ENCODE data around the gene CDYL.

The CDYL gene

DNA sequence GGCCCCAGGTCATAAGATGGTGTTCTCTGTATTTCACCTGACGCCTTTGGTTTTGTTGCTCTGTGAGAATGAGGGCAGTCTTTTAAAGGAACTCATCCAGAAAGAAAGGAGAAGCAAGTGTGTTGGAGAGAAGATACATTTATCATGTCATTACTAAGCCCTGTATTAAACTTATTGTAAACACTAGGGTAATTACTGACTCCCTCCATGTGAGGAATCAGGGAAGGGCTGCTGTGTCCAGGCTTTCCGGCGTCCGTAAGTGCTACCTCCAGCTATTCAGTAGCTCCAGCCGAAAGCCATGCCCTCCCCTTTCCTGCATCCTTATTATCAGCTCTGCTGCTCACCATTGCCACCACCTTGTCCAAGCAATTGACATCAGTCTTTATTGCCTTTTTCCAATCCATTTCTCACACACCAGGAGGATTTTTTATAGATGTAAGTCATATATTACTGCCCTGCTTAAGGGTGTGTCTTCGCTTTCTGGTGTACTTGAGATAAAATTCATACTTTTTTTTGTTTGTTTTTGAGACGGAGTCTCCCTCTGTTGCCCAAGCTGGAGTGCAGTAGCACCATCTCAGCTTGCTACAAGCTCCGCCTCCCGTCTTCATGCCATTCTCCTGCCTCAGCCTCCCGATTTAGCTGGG is 133.0 kb downstream of the CDYL start:
- Histone ChIP-seq H3K9me2 (replicated peaks; ENCODE audit: control insufficient read depth, low read length) (no peaks in the 10 kb centered on the region), H3K9me3 (ENCODE audit: control insufficient read depth, insufficient read depth, low read length) (no peaks in the 10 kb centered on the region), H3K4me1 (ENCODE audit: control insufficient read depth, low read length) (no peaks in the 10 kb centered on the region), H3K27ac (ENCODE audit: low read depth, low read length) (no peak overlapping the region), H3K36me3 (ENCODE audit: control insufficient read depth, low read length) (no peaks in the 10 kb centered on the region), H3F3A (ENCODE audit: control insufficient read depth, insufficient read depth) (no peaks in the 10 kb centered on the region), H4K20me1 (ENCODE audit: control insufficient read depth, insufficient read depth, low read depth, low read length) (peaks cover 13% of the 10 kb centered on the region; the same call in 1 of the 2 replicates), H3K4me2 (ENCODE audit: low read length) (no peak overlapping the region), H3K4me3 (ENCODE audit: low read length) (no peak overlapping the region), H3K79me2 (ENCODE audit: control insufficient read depth, low read length) (no peaks in the 10 kb centered on the region; the same call in none of the 2 replicates), H3K27me3 (ENCODE audit: control insufficient read depth, low read length) (no peaks in the 10 kb centered on the region)
- no peak for TF ChIP-seq EZH2phosphoT487 (IDR thresholded peaks at IDR 0.05; ENCODE audit: borderline replicate concordance, low read length)
- TF ChIP-seq, protein P1, sequence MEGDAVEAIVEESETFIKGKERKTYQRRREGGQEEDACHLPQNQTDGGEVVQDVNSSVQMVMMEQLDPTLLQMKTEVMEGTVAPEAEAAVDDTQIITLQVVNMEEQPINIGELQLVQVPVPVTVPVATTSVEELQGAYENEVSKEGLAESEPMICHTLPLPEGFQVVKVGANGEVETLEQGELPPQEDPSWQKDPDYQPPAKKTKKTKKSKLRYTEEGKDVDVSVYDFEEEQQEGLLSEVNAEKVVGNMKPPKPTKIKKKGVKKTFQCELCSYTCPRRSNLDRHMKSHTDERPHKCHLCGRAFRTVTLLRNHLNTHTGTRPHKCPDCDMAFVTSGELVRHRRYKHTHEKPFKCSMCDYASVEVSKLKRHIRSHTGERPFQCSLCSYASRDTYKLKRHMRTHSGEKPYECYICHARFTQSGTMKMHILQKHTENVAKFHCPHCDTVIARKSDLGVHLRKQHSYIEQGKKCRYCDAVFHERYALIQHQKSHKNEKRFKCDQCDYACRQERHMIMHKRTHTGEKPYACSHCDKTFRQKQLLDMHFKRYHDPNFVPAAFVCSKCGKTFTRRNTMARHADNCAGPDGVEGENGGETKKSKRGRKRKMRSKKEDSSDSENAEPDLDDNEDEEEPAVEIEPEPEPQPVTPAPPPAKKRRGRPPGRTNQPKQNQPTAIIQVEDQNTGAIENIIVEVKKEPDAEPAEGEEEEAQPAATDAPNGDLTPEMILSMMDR (IDR thresholded peaks at IDR 0.05; ENCODE audit: low read depth, low read length, poor library complexity, severe bottlenecking) = no peak

DNA sequence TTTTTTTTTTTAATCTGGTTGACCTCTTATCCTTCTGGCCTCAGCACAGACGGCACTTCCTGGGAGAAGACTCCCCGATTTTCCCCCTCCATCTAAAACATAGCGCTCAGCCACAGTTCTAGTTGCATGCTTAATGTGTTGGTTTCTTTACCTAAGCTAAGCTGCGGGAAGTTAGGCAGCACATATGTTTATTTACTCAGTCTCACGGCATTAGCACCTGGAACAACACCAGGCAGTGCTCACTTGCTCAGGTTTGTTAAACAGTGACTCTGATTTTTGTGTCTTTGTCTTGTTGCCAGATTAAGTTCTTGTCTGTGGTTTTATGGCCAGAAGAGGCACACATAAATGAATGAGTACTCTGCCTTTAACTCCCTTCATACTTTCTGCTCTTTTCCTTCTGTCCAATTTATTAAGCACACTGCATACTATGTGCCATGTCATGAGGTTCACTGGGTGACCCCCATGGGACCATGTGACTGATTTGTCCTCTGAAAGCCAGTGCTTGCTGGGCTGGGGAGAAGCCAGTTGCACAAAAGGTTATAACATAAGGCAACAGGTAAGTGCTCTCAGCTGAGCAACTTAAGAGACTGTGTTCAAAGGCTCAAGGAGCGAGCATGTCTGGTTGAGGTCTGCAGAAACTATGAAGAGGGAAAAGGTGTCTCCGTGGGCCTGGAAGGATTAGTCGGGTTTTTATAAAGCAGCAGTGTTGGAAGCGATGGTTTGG is 134.0 kb downstream of the CDYL start:
- Histone ChIP-seq H3K4me1 (ENCODE audit: control insufficient read depth, low read length) (no peaks in the 10 kb centered on the region), H4K20me1 (ENCODE audit: control insufficient read depth, insufficient read depth, low read depth, low read length) (peaks cover 13% of the 10 kb centered on the region; the same call in 1 of the 2 replicates), H3K9me2 (replicated peaks; ENCODE audit: control insufficient read depth, low read length) (no peaks in the 10 kb centered on the region), H3K27me3 (ENCODE audit: control insufficient read depth, low read length) (no peaks in the 10 kb centered on the region), H3K9me3 (ENCODE audit: control insufficient read depth, insufficient read depth, low read length) (no peaks in the 10 kb centered on the region), H3K36me3 (ENCODE audit: control insufficient read depth, low read length) (no peaks in the 10 kb centered on the region), H3F3A (ENCODE audit: control insufficient read depth, insufficient read depth) (no peaks in the 10 kb centered on the region), H3K27ac (ENCODE audit: low read depth, low read length) (no peak overlapping the region), H3K4me2 (ENCODE audit: low read length) (no peak overlapping the region), H3K79me2 (ENCODE audit: control insufficient read depth, low read length) (no peaks in the 10 kb centered on the region; the same call in none of the 2 replicates), H3K4me3 (ENCODE audit: low read length) (no peak overlapping the region)
- TF ChIP-seq, protein P1 (IDR thresholded peaks at IDR 0.05; ENCODE audit: low read depth, low read length, poor library complexity, severe bottlenecking) = no peak
- TF ChIP-seq EZH2phosphoT487 (IDR thresholded peaks at IDR 0.05; ENCODE audit: borderline replicate concordance, low read length) = no peak

DNA sequence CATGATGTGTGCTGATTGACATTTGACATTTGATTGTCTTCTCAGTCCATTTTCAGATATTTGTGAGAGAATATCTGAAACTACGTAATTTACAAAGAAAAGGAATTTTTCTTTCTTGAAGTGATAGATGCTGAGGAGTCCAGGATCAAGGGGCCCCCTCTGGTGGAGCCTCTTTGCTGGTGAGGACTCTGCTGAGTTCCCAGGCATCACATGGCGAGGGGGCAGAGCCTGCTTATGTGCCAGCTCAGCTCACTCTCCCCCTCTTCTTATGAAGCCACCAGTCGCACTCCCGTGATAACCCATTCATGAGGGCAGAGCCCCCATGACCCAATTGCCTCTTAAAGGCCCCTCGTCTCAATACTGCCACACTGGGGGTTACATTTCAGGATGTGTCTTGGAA is 136.4 kb downstream of the CDYL start:
- TF ChIP-seq EZH2phosphoT487 (IDR thresholded peaks at IDR 0.05; ENCODE audit: borderline replicate concordance, low read length) = no peak
- TF ChIP-seq, protein P1 (IDR thresholded peaks at IDR 0.05; ENCODE audit: low read depth, low read length, poor library complexity, severe bottlenecking) = no peak

More for the DNA sequence above, 136.4 kb downstream of the CDYL start:
- Histone ChIP-seq H3K36me3 (ENCODE audit: control insufficient read depth, low read length) (no peaks in the 10 kb centered on the region), H3K27ac (ENCODE audit: low read depth, low read length) (no peak overlapping the region), H3K4me2 (ENCODE audit: low read length) (no peak overlapping the region), H3K4me1 (ENCODE audit: control insufficient read depth, low read length) (no peaks in the 10 kb centered on the region), H3K9me3 (ENCODE audit: control insufficient read depth, insufficient read depth, low read length) (no peaks in the 10 kb centered on the region), H4K20me1 (ENCODE audit: control insufficient read depth, insufficient read depth, low read depth, low read length) (0 out of 2 replicates have a peak, but pooled peaks cover 6% of the 10 kb centered on the region), H3K9me2 (replicated peaks; ENCODE audit: control insufficient read depth, low read length) (no peaks in the 10 kb centered on the region), H3K27me3 (ENCODE audit: control insufficient read depth, low read length) (no peaks in the 10 kb centered on the region), H3K4me3 (ENCODE audit: low read length) (no peak overlapping the region), H3F3A (ENCODE audit: control insufficient read depth, insufficient read depth) (no peaks in the 10 kb centered on the region), H3K79me2 (ENCODE audit: control insufficient read depth, low read length) (no peaks in the 10 kb centered on the region; the same call in 1 of the 2 replicates)

All from DOHH2 (cell line).